DMS 273 treated with DMSO at 0.1 percent for 48 hours (cell line): ENCODE data around the gene PLCB1.
"Not testable (repeated sequence)": the region's sequence is repeated elsewhere in the genome, so short reads cannot be mapped to it uniquely, and the experiment has no call there.

Experiments used
- DNase-seq: peaks from one replicate; lab custom pipeline; 2025; lab: John Stamatoyannopoulos, UW

PLCB1 gene

DNA sequence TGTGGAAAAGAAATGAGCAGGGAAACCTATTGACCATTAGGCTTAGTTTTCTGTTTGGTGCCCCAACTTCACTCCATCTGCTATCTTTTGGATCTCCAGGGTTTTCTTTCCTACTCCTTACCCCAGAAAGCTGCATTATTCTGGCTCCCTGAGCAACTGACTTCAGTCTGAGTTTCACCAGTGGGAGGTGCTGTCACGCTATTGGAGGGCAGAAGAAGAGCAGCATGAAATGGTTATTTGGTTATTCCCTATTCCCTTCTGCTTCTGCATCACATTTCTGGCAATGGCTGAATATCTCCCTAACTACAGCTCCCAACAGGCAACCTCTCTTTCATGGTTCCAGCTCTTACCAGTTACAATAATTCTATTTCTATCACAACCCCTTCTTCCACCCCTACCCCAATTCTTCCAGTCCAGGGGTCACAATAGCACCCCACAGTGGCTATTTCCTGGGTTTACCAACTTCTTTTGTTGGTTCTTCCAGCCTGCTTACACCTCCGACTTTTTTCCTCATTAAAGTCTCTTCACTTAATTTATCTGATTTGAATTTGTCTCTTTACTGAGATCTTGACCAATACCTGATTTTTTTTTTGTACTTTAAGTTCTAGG lies 311.5 kb downstream of the PLCB1 start:
- DNase-seq = no peak

DNA sequence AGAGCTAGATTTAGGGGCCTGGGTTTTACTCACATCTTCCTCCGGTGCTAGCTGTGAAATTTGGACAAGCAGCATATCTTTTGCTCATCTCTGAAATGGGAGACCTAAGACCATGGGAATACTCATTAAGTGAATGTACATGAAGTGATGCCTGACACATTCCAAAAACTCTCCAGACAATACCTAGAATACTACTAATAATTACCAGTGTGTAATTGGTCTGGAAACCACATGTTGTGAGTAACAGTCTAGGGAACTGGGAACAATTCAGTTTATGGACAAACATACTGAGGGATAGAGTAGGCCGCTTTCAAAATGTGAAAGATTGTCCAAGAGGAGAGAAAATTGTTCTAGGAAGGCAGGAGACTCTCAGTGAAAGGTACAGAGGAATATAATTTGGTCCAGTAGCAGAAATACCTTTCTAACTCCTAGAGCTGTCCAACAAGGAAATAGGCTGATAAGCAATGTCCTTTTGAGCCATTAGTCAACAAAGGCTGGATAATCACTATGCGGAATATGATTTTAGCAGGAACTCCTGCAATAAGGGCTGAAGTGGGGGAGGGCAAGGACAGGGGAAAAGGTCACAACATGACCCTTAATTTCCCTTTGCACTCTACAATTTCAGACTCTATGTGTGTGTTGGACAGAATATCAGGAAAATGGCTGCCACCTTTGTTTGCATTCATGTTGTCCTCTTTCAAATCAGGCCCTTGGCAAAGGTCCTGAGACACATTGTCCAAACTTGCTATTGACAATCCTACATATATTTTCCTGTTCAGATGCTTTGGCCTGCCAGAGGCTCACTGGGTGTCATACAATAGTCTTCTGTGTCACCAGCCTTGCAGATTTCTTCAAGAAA lies 315.4 kb downstream of the PLCB1 start:
- DNase-seq = no peak

DNA sequence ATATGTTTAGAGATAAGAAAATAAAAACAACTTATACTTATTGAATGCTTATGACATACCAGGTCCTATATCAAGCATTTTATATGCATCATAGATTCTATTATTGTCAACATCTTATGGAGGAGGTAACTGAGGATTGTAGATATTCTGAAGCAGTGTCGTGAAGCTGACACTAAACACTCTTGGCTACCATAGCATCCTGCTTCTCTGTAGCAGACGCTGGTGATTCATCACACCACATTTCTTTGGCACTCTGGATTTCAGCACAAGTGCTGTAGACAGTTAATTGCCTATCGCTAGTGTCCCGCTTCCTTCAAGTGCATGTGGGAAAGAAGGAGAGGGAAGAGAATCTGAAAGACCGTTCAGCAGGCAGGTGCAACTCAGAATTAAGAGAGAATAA lies 317.1 kb downstream of the PLCB1 start:
- no peak for DNase-seq

DNA sequence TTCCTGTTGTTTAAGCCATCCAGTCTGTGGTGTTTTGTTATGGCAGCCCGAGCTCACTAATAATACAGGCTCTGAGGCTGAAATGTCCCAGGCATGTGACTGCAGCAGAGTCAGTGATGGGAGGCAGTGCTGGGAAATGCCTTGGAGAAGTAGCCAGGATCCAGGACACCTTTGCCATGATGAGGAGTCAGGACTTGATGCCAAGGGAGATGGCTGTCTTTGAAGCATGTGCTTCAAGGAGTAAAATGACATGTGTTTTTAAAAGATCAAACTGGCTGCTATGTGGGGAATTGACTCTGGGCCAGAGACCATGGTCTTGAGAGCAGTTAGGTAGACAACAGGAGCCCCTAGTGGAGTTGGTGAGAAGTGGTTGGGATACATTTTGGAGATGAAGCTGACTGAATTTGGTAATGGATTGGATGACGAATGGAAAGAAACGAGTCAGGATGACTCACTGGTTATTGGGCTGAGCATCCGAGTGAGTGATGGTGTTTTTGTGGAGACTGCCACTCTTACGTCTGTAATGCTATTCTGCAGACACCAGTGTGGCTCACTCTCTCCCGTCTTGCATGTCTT lies 322.2 kb downstream of the PLCB1 start:
- peak; percentile 58 for DNase-seq

DNA sequence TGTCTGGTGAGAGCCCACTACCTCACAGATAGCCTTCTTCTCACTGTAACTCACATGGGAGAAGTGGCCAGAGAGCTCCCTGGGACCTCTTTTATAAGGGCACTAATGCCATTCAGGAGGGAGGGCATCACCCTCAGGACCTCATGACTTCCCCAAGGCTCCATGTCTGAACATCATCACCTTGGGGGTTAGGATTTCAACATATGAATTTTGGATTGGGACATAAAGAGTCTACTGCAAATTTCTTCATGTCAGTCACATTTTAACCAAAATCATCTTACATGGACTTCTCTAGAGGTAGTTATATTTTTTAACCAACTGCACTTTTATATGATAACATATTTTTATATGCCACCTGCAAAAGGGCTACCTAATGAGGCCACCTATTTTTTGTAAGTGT lies 324.7 kb downstream of the PLCB1 start:
- no peak for DNase-seq

DNA sequence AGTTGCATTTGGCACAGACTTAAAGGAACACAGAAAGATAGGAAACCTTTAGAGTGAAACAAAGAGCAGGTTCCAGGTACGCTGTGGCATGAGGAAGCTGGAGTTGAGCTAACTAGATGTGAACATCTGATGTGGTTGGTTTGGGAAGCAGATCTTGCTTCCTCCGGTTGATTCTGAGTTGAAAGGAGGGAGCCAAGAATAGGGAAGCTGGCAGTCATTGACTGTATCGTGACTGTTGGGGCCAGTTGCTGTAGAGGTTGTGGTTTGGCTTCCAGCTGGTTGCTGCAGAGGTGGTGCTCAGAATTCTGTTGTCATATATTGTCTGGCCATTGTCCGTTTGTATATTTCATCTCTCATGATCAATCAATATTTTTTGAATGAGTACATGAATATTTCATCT lies 325.9 kb downstream of the PLCB1 start:
- DNase-seq = no peak

DNA sequence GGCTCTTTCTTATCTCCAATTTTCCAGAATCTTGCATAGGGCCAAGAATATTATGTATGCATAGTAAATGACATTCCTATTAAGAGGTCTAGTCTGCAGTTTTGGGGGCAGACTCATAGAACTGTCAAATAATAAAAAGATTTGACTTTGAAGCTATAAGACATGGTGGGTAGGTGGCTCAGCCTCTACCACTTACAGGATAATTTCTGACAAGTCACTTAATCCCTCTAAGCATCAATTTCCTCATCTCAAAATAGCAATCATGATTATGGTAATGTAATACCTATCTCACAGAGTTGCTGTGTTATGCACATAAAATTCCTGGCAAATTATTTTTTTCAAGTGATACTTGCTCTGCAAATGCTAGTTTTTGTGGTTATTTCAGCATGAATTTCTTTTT lies 329.1 kb downstream of the PLCB1 start:
- no peak for DNase-seq

DNA sequence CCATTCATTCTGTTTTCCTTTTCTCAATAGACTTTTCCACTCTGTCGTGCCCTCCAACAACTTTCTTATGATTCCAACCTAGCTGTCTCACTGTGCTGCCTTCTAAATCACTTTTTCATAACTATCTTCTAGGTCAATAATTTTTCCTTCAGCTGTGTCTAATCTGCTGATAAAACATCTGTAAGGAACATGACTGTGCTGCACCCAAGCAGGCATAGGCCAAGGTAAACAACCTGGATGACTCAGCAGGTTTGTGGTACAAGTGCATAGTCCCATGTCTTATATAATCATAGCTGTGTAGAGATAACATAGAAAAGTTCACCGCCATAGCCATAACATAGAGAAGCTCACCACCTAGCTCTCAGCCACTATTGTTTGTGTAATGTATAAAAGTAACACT lies 332.3 kb downstream of the PLCB1 start:
- DNase-seq = no peak

DNA sequence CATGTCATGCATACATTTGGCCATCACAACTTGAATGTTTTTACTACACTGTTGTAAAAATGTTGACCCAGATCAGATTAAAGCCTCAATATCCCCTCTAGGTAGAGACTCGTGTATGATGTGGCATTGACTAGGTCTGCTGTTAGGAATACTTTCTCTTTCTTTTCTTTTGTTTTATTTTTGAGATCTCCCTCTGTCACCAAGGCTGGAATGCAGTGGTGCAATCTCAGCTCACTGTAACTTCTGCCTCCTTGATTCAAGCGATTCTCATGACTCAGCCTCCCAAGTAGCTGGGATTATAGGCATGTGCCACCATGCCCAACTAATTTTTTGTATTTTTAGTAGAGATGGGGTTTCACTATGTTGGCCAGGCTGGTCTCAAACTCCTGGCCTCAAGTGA lies 334.7 kb downstream of the PLCB1 start:
- not testable (repeated sequence) for DNase-seq

DNA sequence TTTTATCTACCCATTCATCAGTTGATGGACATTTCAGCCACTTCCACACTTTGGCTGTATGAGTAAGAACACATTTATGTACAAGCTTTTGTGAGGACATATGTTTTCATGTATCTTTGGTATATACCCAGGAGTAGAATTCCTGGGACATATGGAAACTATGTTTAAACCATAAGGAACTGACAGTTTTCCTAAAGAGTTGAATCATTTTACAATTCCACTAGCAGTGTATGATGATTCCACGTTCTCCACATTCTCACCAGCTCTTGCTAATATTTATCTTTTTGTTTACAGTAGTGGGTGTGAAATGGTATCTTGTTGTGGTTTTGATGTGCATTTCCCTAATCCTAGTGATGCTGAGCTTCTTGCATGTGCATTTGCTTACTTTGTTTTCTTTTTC lies 338.1 kb downstream of the PLCB1 start:
- no peak for DNase-seq

DNA sequence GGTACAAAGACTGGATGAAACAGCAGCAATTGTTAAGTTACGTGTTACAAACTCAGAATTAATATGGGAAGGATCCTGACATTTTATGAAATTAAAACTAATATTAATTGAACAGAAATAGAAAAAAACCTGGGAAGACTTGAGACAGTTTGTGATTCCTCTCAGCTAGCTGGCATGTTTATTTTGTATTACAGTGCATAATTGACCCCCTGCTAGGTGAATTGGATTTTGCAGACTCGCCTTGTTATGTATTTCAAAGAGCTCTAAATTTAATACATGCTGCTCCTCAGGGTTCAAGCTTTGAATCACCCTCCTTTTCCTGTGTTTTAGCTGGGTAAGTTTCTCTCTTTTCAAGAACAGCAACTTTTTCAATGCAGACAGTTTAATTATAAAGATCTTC lies 339.4 kb downstream of the PLCB1 start:
- no peak for DNase-seq

DNA sequence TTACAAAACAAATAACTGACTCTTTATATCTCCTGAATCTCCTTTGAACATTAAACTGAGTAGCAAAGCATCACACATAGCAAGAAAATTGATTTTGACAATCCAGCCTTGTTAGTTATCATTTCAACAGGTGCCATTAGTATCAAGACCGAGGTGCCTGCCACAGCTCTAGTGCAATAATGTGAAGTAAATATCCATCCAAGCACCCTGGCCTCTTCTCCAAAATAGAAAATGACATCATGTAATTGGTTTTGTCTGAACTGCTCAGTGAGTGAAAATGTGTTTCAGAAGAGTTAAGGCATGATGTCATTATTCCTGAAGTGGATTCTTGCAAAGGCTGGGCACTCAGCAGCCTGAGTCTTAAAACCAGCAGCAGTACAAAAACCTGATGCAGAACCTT lies 341.4 kb downstream of the PLCB1 start:
- no peak for DNase-seq

DNA sequence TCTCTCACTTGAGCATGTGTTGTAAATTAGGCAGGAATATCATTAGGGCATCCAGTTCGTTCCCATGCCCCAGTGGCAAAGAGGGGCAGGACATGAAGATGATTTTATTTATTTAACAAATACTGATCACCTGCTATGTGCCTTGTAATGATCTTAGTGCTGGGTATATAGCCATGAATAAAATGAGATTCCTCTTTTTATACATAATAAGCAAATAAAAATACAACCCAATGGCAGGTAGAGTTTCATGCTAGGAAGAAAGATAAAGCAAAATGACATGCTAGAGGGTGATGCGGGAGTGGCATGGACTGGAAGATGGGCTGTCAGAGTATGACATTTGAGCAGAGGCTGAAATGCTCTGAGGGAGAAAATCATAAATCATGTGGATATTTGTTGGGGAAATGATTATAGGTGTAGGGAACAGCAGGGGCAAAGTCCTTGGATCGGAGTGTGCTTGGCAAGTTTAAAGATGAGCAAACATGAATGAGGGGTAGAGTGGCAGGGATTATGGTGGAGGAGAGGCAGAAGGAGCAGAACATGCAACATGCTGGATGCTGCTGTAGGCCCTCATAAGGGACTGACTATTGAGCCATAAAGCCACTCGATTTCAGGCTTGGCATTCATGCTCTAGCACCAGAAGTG lies 342.1 kb downstream of the PLCB1 start:
- DNase-seq = no peak

DNA sequence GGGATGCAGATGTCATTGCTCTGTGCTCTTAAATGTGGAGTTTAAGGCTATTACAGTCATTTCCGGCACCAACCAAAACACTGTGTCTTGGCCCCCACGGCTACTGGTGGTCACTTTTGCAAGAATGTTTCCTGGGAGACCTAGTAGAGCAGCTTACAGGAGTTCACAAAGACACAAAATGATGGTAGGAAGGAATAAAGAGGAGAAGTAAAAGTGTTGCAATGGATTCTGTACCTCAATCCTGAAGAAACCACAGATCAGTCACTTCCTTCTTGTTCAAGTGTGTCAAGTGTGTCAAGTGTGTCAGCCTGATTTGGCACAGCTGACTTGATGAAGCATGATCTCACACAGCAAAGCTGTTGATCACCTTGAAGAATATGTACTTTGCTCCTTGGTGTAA lies 344.0 kb downstream of the PLCB1 start:
- no peak for DNase-seq

DNA sequence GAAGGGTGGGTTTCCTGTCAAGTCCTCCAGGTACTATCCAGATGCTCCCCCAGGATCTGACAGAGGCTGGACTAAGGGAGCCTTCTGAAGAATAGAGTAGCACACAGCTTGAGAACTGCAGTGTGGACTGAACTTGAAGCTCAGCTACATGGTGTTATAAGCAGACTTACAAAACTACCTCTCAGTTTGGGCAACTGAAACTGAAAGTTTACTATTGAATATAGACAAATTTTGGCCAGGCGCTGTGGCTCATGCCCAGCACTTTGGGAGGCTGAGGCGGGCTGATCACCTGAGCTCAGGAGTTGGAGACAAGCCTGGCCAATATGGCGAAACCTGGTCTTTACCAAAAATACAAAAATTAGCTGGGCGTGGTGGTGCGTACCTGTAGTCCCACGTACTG lies 348.5 kb downstream of the PLCB1 start:
- DNase-seq = no peak

DNA sequence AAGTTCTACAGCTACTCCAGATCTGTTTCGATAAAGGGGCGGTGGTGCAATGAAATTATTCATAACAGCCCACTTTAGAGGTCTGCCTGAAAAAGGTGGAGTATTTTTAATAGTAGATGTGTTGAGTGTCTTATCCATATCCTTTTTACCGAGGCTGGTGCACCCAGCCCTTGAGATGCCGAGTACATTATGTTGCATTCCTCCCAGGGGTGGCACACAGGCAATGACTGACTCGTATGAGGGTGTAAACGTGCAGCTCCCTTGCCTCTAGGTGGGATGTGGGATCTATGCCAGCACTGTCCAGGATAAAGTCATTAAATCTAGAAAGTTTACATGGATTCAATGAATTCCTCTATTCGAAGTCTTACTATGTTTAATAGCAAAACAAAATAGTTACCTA lies 355.6 kb downstream of the PLCB1 start:
- no peak for DNase-seq

DNA sequence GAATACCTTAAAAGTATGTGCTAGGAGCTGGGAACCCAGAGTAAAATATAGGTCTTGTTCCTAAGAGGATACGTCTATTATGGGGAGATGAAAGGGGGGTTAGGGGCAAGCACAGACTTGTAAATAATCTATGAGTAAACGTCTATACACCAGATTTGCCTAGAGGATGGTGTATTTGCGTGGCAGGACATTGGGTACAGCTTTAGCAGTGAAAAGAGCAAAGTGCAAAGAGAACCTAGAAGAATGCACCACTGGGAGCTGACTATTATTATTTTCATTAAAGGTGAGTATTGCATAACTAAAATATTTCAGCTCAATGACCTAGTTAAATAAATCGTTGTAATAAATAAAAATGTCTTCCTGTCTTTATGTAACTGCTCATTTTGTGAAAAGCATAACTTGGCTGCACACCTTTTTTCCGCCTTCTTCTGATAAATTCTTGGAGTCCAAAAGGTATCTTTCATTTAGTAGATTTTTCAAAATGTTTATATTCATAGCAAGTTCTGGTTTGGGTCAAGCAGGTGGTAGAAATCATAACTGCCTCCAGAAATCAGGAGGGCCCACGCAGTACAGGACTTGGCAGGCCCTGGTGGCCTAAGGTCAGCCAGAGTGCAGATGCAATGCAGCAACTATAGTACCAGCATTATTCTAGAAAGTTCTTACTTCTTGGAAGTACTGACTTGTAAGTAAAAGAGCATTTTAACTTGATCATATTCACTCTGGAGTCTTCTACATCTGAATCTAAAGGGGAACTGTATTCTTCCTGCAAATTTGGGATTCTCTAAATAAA lies 357.2 kb downstream of the PLCB1 start:
- no peak for DNase-seq

DNA sequence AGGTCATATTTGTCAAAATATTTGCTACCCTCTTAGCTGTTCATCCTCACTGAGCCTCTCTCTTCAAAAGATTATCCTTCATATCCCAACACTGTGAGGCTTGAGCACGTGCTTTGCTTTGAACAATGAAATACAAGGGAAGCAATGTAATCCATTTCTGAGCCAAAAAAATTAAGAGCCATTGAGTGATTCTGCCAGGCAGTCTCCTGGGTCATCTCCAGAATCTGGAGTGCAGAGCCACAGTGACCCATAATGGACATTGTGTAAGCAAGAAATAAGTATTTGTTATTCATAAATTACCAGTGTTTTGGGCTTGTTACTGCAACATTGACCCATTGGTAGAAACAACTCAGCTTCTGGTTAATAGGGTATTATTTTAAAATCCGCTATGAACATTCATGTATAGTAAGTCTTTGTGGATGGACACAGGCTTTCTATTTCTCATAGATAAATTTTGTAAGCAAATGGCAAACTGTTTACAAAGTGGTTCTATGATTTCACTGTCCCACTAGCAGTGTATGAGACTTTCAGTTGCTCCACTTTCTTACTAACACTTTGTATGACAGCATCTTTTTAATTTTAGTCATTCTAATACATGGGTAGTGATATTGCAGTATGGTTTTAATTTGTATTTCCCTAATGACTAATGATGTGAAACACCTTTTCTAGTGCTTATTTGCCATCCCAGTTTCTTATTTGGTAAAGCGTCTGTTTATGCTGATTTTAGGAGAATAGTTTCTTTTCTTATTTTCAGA lies 358.2 kb downstream of the PLCB1 start:
- DNase-seq = no peak

DNA sequence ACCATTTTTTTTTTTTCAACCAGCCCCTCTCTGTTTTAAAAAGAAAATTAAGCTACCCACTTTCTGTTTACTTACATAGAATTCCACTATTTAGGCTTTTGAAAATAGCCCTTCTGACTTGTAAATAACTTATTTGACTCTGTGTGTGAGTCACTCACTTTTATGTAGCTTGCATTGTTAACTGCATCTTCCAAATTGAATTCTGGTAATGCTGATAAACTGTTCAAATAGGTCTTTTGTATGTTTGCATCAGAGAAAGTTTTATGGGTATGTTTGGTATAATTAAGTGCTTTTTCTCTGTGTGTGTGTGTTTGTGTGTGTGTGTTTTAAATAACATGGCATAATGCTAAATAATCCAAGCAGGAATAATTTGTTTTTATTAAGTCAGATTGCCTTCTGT lies 360.1 kb downstream of the PLCB1 start:
- DNase-seq = no peak

DNA sequence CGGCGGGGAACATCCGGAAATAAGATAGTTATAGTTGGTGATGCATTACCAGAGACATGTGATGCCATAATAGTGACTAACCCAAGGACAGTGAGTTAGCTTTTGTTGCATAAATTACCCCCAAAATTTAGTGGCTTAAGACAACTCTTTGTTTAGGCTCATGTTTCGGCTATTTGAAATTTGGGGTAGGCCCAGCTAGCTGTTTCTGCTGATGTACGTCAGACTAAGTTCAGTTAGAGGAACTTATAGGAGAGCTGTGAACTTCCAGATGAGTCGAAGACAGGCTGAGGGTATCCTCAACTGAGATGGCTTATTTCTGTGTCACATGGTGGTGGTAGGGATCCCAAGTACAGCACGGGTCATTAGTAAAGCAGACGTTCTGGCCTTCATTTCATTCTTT lies 366.5 kb downstream of the PLCB1 start:
- DNase-seq = no peak

DNA sequence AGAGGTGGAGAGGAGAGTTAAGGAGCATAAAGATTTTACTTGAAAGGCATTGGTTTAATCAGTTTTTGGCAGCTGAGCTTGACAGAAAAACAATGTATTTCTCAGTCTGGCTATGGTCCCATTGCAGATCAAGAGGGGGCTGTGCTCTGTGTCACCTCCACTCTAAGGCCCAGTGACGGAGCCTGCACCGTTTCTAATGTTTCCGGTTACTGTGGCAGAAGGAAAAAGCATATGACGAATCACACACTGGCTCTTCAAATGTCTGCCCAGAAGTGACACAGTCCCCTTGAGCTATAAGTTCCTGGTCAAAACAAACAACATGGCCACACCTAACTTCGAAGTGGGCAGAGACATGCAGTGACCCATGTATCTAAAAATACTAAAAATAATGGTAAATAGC lies 372.0 kb downstream of the PLCB1 start:
- DNase-seq = no peak
